Suprapubic skin (tissue), 4 donors: Measurements from ENCODE around the gene YIPF3.

Source experiments
- EP300 ChIP-seq: sonication (generic); formaldehyde crosslinking; IDR thresholded peaks from one replicate; pipeline ENCODE4 v1.6.1; 2017; ENCODE audit warnings: antibody characterized with exemption
- POLR2A ChIP-seq, 2 donors: fragments of 450-650 bp; IDR thresholded peaks; one replicate each; pipeline ENCODE4 v1.6.1; 2017; ENCODE audit warnings: antibody characterized with exemption in 2 of 2, mild to moderate bottlenecking in 2 of 2, moderate library complexity in 2 of 2
- POLR2AphosphoS5 ChIP-seq, 3 donors: sonication (generic); formaldehyde crosslinking; IDR thresholded peaks; one replicate each; pipeline ENCODE4 v1.6.1; 2017; ENCODE audit warnings: antibody characterized with exemption in 3 of 3
- TF ChIP-seq, protein P1 (sequence below), 2 donors: fragments of 200-600 bp in 1 of 2; fragments of 450-650 bp in 1 of 2; sonication (generic) in 1 of 2; IDR thresholded peaks; one replicate each; pipeline ENCODE4 v1.5.1; 2016 to 2019; ENCODE audit warnings: antibody characterized with exemption in 2 of 2, mild to moderate bottlenecking in 1 of 2, moderate library complexity in 1 of 2

DNA sequence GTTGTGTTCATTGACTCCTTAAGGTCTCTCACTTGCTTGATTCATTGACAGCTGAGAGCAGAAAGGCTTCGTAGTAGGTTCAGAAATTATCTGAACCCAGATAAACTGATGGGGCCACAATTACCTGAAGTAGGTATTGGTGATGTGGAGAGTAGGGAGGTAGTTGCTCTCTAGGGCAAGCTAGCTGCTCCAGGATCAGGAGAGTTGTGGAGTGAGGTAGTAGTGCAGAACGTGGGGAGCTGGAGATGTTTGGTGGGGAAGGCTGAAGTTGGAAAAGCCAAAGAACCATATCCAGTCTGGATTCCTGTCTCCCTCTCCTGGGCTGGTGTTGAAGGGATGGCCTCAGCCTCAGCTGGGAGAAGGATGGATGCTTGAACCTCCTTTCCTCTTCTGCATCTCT, 23.5 kb downstream of the YIPF3 start:
- TF ChIP-seq, protein P1, sequence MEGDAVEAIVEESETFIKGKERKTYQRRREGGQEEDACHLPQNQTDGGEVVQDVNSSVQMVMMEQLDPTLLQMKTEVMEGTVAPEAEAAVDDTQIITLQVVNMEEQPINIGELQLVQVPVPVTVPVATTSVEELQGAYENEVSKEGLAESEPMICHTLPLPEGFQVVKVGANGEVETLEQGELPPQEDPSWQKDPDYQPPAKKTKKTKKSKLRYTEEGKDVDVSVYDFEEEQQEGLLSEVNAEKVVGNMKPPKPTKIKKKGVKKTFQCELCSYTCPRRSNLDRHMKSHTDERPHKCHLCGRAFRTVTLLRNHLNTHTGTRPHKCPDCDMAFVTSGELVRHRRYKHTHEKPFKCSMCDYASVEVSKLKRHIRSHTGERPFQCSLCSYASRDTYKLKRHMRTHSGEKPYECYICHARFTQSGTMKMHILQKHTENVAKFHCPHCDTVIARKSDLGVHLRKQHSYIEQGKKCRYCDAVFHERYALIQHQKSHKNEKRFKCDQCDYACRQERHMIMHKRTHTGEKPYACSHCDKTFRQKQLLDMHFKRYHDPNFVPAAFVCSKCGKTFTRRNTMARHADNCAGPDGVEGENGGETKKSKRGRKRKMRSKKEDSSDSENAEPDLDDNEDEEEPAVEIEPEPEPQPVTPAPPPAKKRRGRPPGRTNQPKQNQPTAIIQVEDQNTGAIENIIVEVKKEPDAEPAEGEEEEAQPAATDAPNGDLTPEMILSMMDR (IDR thresholded peaks at IDR 0.05), result no peak
- TF ChIP-seq POLR2AphosphoS5 (IDR thresholded peaks at IDR 0.05), result no peak
- no peak for TF ChIP-seq POLR2A (IDR thresholded peaks at IDR 0.05)
- no peak for TF ChIP-seq EP300
